HG03432 (cell line): Measurements from ENCODE around the gene EIF3J.
"Not testable (repeated sequence)": the region's sequence is repeated elsewhere in the genome, so short reads cannot be mapped to it uniquely, and the experiment has no call there.

ENCODE experiments used
- ATAC-seq: cut with Tn5 transposase; IDR thresholded peaks from one replicate; pipeline ENCODE4 v1.9.1; 2021; ENCODE audit warnings: mild to moderate bottlenecking, moderate library complexity; ENCODE audit not compliant: unreplicated experiment

The EIF3J gene

GRCh38 chr15:44541282-44541958, 4.5 kb downstream of the EIF3J start:
- no peak for ATAC-seq

- ATAC-seq: no peak
These were observed 5.6 kb downstream of the EIF3J start for GRCh38 chr15:44542596-44542995.

GRCh38 chr15:44544745-44545144, 7.8 kb downstream of the EIF3J start:
- ATAC-seq: not testable (repeated sequence)

- ATAC-seq: peak; percentile 83
These were observed 9.2 kb downstream of the EIF3J start for GRCh38 chr15:44545913-44546802.

- ATAC-seq: not testable (repeated sequence)
These were observed 12.2 kb downstream of the EIF3J start for GRCh38 chr15:44549152-44549551.

DNA sequence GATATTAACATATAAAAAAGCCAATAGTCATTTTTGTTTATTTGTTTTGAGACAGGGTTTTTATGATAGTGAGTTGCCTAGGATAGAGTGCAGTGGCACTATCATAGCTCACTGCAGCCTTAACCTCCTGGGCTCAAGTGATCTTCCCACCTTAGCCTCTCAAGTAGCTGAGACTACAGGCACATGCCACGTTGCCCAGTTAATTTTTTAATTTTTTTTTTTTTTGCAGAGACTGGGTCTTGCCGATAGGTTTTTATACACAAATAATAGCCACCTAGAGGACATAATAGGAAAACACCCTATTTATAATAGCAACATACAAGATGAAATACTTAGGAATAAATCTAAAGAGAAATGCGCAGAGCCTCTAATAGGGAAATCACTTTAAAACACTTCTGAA, 13.3 kb downstream of the EIF3J start:
- ATAC-seq: no peak

DNA sequence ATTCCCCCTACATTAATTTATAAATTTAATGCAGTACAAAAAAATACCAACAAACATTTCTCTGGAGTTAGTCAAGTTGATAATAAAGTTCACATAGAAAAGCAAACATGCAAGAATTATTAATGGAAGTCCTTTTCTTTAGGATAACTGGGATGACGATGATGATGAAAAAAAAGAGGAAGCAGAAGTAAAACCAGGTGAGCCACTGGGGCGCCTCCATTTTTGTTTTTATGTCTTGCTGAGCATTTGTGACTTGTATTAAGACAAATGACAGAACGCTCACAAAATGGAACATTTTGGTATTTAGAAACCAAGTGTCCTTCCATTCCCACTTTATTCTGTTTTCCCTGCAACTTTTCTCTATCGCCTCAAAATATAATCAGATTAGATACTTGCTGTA, 13.8 kb downstream of the EIF3J start:
- no peak for ATAC-seq

- no peak for ATAC-seq
These were observed 18.2 kb downstream of the EIF3J start for GRCh38 chr15:44554934-44555723.

DNA sequence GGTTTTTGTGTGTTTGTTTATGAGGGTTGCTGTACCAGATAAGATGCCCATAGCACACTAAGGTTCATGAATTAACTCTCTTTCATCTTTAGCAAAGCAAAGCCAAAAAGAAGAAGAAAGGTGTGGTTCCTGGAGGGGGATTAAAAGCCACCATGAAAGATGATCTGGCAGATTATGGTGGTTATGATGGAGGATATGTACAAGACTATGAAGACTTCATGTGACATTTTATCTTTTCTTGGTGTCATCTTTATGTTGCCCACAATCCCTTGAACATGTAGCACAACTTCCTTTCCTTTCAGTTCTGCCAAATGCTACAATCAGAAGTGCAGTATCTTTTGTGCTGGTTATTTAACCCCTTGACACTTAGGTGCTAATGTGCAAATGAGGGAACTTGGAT, 24.0 kb downstream of the EIF3J start:
- ATAC-seq: not testable (repeated sequence)

- ATAC-seq: no peak
These were observed 28.6 kb downstream of the EIF3J start for GRCh38 chr15:44565387-44566154.

DNA sequence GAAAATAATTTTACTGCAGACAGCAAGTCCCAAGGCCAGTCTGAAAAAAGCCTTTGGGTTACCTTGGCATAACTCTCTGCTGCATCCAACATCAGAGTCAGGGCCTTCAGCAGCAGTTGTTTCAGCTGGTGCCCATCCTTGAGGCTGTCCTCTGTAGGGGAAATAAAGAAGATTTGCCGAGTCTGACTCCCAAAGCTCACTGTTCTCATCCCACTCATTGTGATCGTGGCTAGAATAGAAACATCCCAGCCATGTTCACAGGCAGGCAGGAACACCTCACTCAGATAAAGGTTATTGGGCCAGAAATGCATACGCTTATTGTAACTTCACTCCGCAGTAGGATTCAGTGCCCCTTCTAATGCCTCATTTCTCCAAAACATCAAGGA, 29.2 kb downstream of the EIF3J start:
- ATAC-seq: no peak

DNA sequence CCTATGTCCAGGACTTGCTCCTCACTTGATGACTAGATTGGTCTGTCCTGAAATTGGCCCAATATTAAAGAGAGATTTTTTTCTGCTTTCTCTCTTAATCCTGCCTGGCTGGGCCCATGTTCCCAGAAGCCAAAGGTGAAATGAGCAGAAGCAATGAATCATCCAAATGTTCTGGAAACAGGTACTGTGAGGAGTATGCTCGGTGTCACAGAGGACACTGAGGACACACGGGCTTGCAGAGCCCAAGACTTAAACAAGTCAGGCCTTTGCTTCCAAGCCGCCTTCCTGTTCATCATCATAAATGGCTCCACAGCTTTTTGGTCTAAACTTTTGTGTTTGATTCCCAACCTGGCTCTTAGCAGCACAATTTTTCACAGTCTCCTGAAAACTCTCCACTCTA, 31.4 kb downstream of the EIF3J start:
- no peak for ATAC-seq

GRCh38 chr15:44569316-44569715, 32.4 kb downstream of the EIF3J start:
- no peak for ATAC-seq

- no peak for ATAC-seq
These were observed 33.4 kb downstream of the EIF3J start for GRCh38 chr15:44570361-44570760.

- no peak for ATAC-seq
These were observed 36.4 kb downstream of the EIF3J start for GRCh38 chr15:44573386-44573785.

DNA sequence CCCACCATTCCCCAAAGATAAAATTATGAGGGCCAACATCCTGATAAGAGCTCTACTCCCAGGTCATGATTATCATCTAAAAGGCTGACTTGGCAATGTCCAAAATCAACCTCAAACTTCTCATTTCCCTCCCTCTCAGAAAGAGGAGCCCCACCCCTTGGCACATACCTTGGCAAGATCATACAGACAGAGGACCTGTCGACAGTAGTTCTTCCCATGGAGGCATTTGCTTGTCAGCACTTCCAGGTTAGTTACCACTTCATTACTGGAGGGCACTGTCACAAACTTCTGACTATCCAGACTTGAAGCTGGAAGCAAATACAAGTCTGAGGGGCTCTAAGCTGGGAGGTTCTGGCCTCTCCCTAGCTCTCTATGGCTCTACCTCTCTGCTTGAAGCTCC, 37.8 kb downstream of the EIF3J start:
- ATAC-seq: no peak

- ATAC-seq: no peak
These were observed 43.2 kb downstream of the EIF3J start for GRCh38 chr15:44580105-44580504.

DNA sequence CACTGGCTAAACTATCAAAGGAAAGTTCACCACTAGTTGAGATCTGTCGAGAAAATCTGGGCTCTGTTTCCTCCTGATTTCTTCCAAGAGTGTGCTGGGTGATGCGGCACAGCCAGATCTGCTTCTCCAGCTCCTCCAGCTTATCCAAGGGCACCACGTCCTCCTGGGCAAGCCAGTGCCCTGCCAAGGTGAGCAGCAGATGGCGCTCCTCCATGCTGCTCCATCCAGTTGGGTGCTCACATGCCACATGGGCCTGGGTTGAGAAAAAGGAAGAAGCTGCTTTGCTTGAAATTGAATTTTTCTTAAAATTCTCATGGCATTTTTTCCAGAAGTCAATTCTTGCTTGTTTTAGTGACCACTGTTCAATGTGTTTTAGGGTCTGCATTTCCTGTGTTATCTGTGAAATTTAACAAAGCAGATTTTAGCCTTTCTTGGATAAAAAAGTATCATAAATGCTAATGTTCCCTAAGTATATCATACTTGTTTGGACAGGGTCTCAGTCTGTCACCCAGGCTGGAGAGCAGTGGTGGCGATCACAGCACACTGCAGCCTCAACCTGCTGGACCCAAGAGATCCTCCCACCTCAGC, 47.3 kb downstream of the EIF3J start:
- no peak for ATAC-seq

DNA sequence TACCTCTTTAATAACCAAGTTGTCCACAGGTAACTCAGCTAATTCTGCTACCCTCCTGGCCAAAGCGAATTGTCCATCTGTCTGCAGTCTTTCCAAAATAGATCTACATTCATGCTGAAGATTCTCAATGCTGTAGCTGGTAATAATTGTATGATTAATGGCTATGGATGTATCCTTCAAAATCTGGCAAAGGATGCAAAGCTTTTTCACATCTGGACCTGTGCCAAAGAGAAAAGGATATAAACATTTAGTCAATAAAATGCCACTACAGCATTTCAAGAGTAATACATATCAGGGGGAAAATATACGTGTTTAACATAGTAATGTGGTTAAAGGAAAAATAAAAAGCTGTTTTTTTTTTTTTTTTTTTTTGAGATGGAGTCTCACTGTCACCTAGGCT, 48.7 kb downstream of the EIF3J start:
- no peak for ATAC-seq

- no peak for ATAC-seq
These were observed 51.6 kb downstream of the EIF3J start for GRCh38 chr15:44588541-44588940.
